Kidney epithelial cell (primary cell): ENCODE measurements around the gene BIK. TPM values are rescaled to one million over a fixed set of nuclear protein-coding genes. Genes with fewer than 3 reads are reported as not detected.
A peak's percentile ranks its signal among the peaks of the same experiment; 100 is the strongest.

Experiments used
- DNase-seq: peaks from one replicate; pipeline ENCODE4 v3.0.0-alpha.2; 2010; ENCODE audit warnings: low read depth
- H3K27me3 ChIP-seq: 2 replicates; pipeline ENCODE4 v1.6.0; 2011; ENCODE audit warnings: low read length; ENCODE audit not compliant: control insufficient read depth, insufficient read depth
- H3K36me3 ChIP-seq: 2 replicates; pipeline ENCODE4 v1.5.1; 2011; ENCODE audit warnings: low read length; ENCODE audit not compliant: control insufficient read depth, insufficient read depth
- H3K4me3 ChIP-seq: 2 replicates; pipeline ENCODE4 v1.5.1; 2011; ENCODE audit warnings: low read depth, mild to moderate bottlenecking, control low read depth, low read length
- total RNA-seq: library from RNA; depleted of rRNA; stranded (reverse); fragments of >200 nt; gene quantifications from 2 replicates; pipeline ENCODE4 v1.2.3, GENCODE V29; 2015
- TF ChIP-seq, protein P1 (sequence below): IDR thresholded peaks from 2 replicates; pipeline ENCODE4 v1.5.1; 2011; ENCODE audit warnings: mild to moderate bottlenecking, moderate library complexity, low read length, control low read depth, inconsistent platforms; ENCODE audit not compliant: insufficient read depth, poor library complexity, severe bottlenecking

Gene BIK
- total RNA-seq, 1 donor from 2014 or later, result 31.3 TPM

DNA sequence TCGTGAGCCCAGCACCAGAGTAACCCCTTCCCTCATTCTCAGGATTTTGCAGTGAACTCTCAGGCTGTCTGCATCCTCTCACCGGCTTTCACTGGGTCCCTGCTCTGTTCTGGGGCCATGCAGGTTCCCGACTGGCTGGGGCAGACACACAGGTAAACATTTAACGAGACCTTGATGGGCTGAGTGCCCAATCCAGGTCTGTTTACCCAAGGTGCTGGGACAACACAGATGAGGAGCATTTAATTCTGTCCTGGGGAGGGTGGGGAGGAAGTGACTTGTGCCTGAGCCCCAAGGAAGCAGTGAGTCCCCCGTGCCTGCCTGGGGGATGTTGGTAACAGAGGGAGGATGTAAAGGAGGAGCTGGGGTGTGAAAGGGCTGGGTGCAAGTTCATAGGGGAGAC, 4.4 kb downstream of the BIK start:
- no peak for DNase-seq
- no peak overlapping the region for H3K4me3 ChIP-seq
- H3K27me3 ChIP-seq, result peaks cover 18% of the 10 kb centered on the region
- no peaks in the 10 kb centered on the region for H3K36me3 ChIP-seq
- TF ChIP-seq, protein P1, sequence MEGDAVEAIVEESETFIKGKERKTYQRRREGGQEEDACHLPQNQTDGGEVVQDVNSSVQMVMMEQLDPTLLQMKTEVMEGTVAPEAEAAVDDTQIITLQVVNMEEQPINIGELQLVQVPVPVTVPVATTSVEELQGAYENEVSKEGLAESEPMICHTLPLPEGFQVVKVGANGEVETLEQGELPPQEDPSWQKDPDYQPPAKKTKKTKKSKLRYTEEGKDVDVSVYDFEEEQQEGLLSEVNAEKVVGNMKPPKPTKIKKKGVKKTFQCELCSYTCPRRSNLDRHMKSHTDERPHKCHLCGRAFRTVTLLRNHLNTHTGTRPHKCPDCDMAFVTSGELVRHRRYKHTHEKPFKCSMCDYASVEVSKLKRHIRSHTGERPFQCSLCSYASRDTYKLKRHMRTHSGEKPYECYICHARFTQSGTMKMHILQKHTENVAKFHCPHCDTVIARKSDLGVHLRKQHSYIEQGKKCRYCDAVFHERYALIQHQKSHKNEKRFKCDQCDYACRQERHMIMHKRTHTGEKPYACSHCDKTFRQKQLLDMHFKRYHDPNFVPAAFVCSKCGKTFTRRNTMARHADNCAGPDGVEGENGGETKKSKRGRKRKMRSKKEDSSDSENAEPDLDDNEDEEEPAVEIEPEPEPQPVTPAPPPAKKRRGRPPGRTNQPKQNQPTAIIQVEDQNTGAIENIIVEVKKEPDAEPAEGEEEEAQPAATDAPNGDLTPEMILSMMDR, result no peak

DNA sequence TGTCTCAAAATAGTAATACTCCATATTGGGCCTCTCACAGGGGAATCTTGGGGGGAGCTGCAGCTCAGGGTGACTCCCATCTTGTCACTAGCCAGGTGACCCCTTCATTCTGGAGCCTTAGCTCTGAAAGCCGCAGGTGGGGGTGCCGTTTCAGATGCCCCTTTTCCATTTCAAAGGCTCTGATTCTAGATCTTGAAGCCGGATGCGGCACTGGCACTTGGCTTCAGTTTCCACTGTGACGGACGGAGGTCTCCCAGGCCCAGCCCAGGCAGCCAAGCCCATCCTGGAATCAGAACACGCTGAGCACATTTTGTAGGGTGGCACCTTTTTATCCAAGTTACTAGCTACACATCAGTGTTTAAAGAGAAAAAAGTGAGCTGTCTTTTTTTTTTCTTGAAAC, 6.4 kb downstream of the BIK start:
- TF ChIP-seq, protein P1, result no peak

DNA sequence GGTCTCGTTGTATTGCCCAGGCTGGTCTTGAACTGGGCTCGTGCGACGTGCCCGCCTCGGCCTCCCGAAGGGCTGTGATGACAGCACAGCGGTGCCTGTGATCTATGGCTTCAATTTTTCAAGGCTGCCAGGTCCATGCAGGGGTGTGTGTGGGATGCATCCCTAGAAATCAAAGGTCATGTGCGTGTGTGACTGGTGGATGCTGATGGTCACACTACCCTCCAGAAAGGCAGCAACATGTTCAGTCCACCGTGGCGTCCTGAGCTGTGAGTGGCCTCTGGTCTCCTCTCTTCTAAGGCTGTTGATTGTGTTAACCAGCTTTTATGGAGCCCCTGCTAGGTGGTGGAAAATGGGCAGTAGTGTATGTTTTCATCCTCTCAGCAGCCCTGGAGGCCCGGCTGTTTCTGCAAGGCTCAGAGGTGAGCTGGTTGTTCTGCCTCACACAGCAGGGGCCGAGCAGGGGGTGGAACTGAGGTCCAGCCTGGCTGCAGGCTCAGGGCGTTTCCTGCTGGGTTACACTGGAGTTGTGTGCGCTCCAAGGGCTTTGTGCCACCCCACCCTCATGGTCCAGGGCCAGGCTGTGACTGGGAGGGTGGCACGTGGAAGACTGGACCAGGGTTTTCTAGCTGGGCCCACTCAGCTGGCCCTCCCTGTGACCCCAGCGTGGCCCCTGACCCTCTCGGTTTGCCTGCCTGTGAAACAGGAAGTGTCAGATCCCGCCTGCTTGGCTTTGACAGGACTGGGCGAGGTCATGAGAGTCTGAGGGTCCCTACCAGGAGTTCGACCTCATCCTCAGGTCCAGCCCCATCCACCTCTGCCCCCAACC, 7.7 kb downstream of the BIK start:
- DNase-seq, result no peak
- H3K4me3 ChIP-seq, result no peak overlapping the region
- H3K36me3 ChIP-seq, result no peaks in the 10 kb centered on the region
- H3K27me3 ChIP-seq, result no peaks in the 10 kb centered on the region
- TF ChIP-seq, protein P1, result no peak

More for the DNA sequence above, 6.4 kb downstream of the BIK start:
- no peaks in the 10 kb centered on the region for H3K36me3 ChIP-seq
- peaks cover under 1% of the 10 kb centered on the region for H3K27me3 ChIP-seq
- no peak overlapping the region for H3K4me3 ChIP-seq
- DNase-seq, result no peak

DNA sequence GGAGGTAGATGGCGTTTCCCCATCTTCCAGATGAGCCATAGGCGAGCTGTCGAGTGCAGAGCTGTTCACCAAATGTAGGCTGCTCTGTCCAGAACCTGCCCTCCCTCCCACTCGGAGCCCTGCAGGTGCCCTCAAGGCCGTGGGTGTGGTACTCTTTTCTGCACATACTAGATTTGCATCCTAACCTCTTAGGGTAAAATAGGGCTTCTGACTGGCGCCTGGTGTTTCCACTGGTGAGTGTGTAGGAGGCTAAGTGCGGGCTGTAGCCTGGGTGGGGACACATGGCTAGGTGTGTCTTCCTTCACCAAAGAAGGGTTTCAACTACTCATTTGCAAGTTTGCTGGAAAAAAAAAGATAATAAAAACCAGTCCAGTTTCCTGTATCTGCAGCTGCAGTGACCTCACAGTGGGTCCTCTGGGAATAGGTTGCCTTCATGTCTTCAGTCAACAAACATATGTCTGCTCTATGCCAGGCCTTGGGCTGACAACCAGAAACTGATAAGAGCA, 8.5 kb downstream of the BIK start:
- Histone ChIP-seq H3K36me3 (no peaks in the 10 kb centered on the region), H3K27me3 (no peaks in the 10 kb centered on the region), H3K4me3 (no peak overlapping the region)
- TF ChIP-seq, protein P1, result no peak
- DNase-seq, result no peak

DNA sequence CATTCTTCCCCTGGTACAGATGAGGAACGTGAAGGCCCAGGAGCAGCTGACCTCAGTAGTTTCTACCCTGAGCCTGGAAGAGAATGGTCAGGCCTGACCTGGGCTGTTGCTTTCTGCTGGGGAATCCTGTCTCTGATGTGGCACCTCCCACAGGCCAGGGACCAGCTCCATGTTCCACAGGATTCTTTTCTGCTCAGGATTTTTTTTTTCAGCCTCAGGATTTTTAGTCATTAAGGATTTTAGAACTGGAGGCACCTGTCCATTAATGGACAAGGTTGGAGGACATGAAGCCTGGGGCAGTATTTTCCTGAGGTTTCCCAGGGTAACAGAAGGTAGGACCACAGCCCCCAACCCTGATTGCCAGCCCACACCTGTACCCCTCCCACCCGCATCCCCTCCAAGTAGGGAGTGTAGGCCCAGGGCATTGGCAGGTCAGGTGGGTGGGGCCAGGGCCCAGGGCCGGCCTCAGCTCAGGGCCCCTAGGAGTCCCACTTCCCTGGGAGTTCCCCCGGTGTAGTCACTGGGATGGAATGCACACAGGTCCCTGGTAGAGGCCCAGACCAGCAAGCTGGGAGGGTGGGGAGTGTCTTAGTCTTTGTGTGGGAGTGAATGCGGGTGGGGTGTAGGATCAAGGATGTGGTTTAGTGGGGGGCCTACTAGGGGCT, 16.1 kb downstream of the BIK start:
- no peaks in the 10 kb centered on the region for H3K27me3 ChIP-seq
- TF ChIP-seq, protein P1, result no peak
- peak; percentile 82 for DNase-seq
- H3K4me3 ChIP-seq, result no peak overlapping the region
- H3K36me3 ChIP-seq, result no peaks in the 10 kb centered on the region
